GM04503 (cell line): ENCODE results near the gene MIS12.
A peak's percentile ranks its signal among the peaks of the same experiment; 100 is the strongest.

ENCODE experiments used
- DNase-seq: peaks from one replicate; pipeline ENCODE4 v3.0.0-alpha.2; 2012; ENCODE audit warnings: low read depth

Gene MIS12

GRCh38 chr17:5500247-5500588, 13.9 kb downstream of the MIS12 start:
- no peak for DNase-seq

GRCh38 chr17:5500589-5501391, 14.4 kb downstream of the MIS12 start:
- DNase-seq: no peak

GRCh38 chr17:5501685-5502084, 15.3 kb downstream of the MIS12 start:
- DNase-seq: no peak

- DNase-seq: no peak
These were observed 16.2 kb downstream of the MIS12 start for GRCh38 chr17:5502552-5502951.

- DNase-seq: no peak
These were observed 19.9 kb downstream of the MIS12 start for GRCh38 chr17:5506307-5506706.

GRCh38 chr17:5508810-5509209, 22.4 kb downstream of the MIS12 start:
- DNase-seq: no peak

- DNase-seq: no peak
These were observed 23.1 kb downstream of the MIS12 start for GRCh38 chr17:5509482-5509881.

GRCh38 chr17:5510771-5511170, 24.4 kb downstream of the MIS12 start:
- DNase-seq: no peak

- DNase-seq: no peak
These were observed 25.2 kb downstream of the MIS12 start for GRCh38 chr17:5511401-5512225.

GRCh38 chr17:5513628-5514027, 27.3 kb downstream of the MIS12 start:
- no peak for DNase-seq

GRCh38 chr17:5514976-5515375, 28.6 kb downstream of the MIS12 start:
- no peak for DNase-seq

GRCh38 chr17:5516060-5516792, 29.9 kb downstream of the MIS12 start:
- peak; percentile 97 for DNase-seq

GRCh38 chr17:5522476-5522875, 36.1 kb downstream of the MIS12 start:
- no peak for DNase-seq

- DNase-seq: no peak
These were observed 36.9 kb downstream of the MIS12 start for GRCh38 chr17:5523249-5523648.

- DNase-seq: peak; percentile 96
These were observed 40.6 kb downstream of the MIS12 start for GRCh38 chr17:5526821-5527598.

GRCh38 chr17:5527601-5528250, 41.4 kb downstream of the MIS12 start:
- no peak for DNase-seq

GRCh38 chr17:5530265-5531084, 44.1 kb downstream of the MIS12 start:
- no peak for DNase-seq

- DNase-seq: no peak
These were observed 44.7 kb downstream of the MIS12 start for GRCh38 chr17:5531085-5531418.

GRCh38 chr17:5532581-5532980, 46.2 kb downstream of the MIS12 start:
- DNase-seq: no peak

- DNase-seq: no peak
These were observed 47.3 kb downstream of the MIS12 start for GRCh38 chr17:5533486-5534315.
